Inflammatory macrophage treated with lipopolysaccharide for 4 hours (primary cell): ENCODE results near the gene FGF19.

Source experiments
- DNase-seq: peaks from one replicate; pipeline ENCODE4 v3.0.0-alpha.2; 2020

Gene FGF19

GRCh38 chr11:69654001-69654659, 49.7 kb downstream of the FGF19 start:
- DNase-seq: no peak

GRCh38 chr11:69653406-69653960, 50.3 kb downstream of the FGF19 start:
- no peak for DNase-seq

- no peak for DNase-seq
These were observed 50.8 kb downstream of the FGF19 start for GRCh38 chr11:69652999-69653398.

- DNase-seq: no peak
These were observed 51.8 kb downstream of the FGF19 start for GRCh38 chr11:69651834-69652620.

GRCh38 chr11:69650832-69651344, 52.9 kb downstream of the FGF19 start:
- DNase-seq: no peak

- no peak for DNase-seq
These were observed 53.6 kb downstream of the FGF19 start for GRCh38 chr11:69650081-69650831.

GRCh38 chr11:69649576-69649900, 54.3 kb downstream of the FGF19 start:
- no peak for DNase-seq

GRCh38 chr11:69648679-69649575, 54.9 kb downstream of the FGF19 start:
- no peak for DNase-seq
